Uterus (tissue), 2 donors: Measurements from ENCODE around the gene CRELD1.

Experiments used
- POLR2A ChIP-seq, 2 donors: fragments of 450-650 bp; IDR thresholded peaks; one replicate each; pipeline ENCODE4 v1.6.1; 2016; ENCODE audit warnings: antibody characterized with exemption in 2 of 2, mild to moderate bottlenecking in 1 of 2, moderate library complexity in 1 of 2
- TF ChIP-seq, protein P1 (sequence below), 4 experiments: fragments of 200-600 bp in 2 of 4; fragments of 450-650 bp in 2 of 4; sonication (generic) in 2 of 4; IDR thresholded peaks; one replicate each; pipeline ENCODE4 v1.5.1; 2016 to 2019; ENCODE audit warnings: antibody characterized with exemption in 4 of 4, mild to moderate bottlenecking in 2 of 4, moderate library complexity in 1 of 4

GRCh38 chr3:9912294-9912935, 21.2 kb upstream of the CRELD1 start:
- TF ChIP-seq, protein P1, sequence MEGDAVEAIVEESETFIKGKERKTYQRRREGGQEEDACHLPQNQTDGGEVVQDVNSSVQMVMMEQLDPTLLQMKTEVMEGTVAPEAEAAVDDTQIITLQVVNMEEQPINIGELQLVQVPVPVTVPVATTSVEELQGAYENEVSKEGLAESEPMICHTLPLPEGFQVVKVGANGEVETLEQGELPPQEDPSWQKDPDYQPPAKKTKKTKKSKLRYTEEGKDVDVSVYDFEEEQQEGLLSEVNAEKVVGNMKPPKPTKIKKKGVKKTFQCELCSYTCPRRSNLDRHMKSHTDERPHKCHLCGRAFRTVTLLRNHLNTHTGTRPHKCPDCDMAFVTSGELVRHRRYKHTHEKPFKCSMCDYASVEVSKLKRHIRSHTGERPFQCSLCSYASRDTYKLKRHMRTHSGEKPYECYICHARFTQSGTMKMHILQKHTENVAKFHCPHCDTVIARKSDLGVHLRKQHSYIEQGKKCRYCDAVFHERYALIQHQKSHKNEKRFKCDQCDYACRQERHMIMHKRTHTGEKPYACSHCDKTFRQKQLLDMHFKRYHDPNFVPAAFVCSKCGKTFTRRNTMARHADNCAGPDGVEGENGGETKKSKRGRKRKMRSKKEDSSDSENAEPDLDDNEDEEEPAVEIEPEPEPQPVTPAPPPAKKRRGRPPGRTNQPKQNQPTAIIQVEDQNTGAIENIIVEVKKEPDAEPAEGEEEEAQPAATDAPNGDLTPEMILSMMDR (IDR thresholded peaks at IDR 0.05): no peak
- no peak for TF ChIP-seq POLR2A (IDR thresholded peaks at IDR 0.05)
